NCI-H345 (cell line): ENCODE results near the gene LCN10.
"Not testable (repeated sequence)": the region's sequence is repeated elsewhere in the genome, so short reads cannot be mapped to it uniquely, and the experiment has no call there.

Experiments
- DNase-seq: peaks from one replicate; lab custom pipeline; 2025; lab: John Stamatoyannopoulos, UW

LCN10 gene

GRCh38 chr9:136771907-136772415, 29.2 kb upstream of the LCN10 start:
- DNase-seq: no peak

- DNase-seq: peak; percentile 11
These were observed 27.0 kb upstream of the LCN10 start for GRCh38 chr9:136769710-136770191.

DNA sequence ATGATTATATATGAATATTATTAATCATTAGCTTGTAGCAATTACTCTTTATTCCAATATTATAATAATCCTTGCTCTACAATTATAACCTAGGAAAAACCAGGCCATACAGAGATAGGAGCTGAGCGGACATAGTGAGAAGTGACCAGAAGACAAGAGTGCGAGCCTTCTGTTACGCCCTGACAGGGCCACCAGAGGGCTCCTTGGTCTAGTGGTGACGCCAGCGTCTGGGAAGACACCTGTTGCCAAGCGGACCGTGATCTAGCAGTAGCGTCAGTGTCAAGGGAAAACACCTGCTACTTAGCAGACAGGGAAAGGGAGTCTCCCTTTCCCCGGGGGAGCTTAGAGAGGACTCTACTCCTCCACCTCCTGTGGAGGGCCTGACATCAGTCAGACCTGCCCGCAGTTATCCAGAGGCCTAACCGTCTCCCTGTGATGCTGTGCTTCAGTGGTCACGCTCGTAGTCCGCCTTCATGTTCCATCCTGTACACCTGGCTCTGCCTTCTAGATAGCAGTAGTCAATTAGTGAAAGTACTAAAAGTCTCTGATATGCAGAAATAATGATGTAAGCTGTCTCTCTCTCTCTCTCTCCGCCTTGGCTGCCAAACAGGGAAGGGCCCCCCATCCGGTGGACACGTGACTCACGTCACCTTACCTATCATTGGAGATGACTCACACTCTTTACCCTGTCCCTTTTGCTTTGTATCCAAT, 23.8 kb upstream of the LCN10 start:
- peak; percentile 47 for DNase-seq

GRCh38 chr9:136765745-136766409, 23.1 kb upstream of the LCN10 start:
- DNase-seq: not testable (repeated sequence)

- no peak for DNase-seq
These were observed 22.3 kb upstream of the LCN10 start for GRCh38 chr9:136765041-136765440.

DNA sequence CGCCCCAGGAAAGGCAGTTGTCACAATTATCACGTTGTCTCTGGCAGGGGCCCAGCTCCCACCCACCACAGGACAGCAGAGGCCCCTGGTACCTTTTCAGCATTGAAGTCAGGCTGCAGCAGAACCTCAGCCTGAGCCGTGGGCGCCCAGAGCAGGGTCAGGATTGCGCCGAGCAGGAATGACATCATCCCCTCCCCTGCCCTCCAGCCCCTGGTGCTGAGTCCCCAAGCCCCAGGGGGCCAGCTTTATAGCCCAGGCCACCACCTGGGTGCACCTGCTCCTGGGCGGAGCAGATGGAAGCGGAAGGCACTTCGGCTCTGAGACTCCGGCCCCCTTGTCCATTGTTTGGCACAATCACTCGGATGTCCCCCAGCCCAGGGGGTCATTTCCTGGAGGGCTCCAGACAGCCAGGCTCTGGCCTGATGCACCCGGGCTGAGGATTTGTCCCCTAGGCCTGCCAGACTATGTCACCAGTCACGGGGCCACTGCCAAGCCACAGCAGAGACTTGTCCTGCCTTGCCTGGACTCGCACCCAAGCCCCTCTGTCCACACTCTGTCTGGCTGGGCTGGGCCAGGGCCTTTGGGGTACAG, 21.7 kb upstream of the LCN10 start, which contains the start of gene LCN15:
LCN15 (minus strand) TSS at position 218 of the 591 bp plus-strand sequence; CDS start at position 188, 30 bp downstream.
- peak; percentile 88 for DNase-seq

DNA sequence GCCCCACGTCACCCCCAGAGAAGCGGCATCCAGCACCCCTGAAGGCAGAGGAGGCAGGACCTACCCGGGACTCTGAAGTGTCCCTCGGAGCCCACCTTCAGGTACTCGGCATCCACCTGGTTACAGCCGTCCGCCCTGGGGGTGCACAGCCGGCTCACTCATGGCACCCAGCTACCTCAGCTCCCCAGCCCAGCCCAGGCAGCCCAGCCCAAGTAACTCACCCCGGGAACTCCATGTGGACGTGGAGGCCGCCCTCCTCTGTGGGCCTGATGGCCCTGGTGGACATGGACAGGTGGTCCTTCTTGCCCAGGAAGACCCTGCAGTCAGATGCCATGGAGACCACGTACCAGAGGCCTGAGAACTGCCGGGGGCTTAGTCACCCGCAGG, 20.9 kb upstream of the LCN10 start:
- no peak for DNase-seq

DNA sequence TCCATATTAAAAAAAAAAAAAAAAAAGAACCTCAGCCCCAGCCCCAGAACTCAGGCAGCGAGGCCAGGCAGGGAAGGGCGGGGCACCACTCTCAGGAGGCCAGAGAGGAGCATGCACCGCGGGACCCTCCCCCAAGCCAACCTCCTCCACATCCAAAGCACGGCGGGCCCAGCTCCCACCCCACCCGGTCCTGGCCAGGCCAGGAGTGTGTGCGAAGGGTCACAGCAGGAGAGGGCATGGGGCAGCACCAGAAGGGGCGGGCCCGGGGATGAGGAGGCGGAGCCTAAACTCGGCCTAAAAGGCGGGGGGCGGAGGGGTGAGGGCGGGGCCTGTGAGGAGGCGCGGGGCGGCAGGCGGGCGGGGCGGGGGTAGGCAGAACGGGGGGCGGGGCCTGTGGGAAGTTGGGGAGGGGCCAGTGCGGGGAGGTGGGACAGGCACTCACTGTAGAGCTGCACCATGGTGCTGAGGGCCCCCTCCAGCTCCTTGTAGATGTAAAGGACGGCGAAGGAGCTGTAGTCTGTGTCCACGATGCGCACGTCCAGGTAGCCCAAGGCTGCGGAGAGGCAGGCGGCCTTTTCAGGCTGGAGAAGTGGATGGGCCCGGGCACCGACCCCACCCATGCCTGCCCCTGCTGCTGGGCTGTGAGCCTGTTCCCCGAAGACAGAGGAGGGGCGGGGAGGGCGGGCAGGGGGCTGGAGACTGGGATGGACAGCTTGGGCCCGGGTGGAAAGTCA, 20.3 kb upstream of the LCN10 start:
- no peak for DNase-seq

DNA sequence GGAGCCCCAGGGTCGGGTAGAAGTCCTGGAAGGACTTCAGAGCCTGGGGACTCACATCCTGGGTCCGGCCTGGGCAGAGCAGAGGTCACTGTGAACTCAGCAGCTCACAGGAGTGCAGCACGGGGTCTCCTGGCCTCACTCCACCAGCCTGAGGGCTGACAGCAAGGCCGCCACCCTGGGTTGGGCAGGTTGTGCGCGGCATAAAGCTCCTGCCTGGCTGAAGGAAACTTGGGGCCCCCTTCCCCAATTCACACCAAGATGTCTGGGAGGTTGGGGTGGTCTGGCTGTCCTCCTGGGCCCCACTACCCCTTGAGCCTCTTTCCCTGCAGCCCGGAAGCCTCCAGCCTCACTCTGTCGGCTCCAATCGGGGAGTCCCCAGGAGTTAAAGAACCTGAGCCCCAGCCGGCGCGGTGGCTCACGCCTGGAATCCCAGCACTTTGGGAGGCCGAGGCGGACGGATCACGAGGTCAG, 19.5 kb upstream of the LCN10 start:
- DNase-seq: no peak

- no peak for DNase-seq
These were observed 18.8 kb upstream of the LCN10 start for GRCh38 chr9:136761545-136761981.

DNA sequence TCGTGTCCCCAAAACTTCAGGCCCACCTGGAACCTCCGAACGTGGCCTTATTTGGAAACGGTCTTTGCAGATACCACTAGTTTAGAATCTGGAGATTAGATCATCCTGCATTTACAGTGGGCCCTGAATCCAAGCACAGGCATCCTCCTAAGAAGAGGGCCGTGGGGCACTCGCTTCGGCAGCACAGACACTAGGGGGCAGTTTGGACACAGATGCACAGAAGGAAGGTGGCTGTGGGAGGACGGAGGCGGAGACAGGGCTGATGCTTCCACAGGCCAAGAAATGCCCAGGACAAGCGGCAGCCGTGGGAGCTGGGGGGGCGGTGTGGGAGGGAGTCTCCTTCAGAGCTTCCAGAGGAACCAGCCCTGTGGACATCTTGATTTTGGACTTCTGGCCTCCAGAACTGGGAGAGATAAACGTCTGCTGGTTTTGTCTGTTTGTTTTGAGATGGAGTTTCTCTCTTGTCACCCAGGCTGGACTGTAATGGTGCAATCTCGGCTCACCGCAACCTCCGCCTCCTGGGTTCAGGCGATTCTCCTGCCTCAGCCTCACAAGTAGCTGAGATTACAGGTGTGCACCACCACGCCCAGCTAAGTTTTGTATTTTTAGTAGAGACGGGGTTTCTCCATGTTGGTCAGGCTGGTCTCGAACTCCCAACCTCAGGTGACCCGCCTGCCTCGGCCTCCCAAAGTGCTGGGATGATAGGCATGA, 18.2 kb upstream of the LCN10 start:
- peak; percentile 11 for DNase-seq

- DNase-seq: no peak
These were observed 17.7 kb upstream of the LCN10 start for GRCh38 chr9:136760424-136760823.

DNA sequence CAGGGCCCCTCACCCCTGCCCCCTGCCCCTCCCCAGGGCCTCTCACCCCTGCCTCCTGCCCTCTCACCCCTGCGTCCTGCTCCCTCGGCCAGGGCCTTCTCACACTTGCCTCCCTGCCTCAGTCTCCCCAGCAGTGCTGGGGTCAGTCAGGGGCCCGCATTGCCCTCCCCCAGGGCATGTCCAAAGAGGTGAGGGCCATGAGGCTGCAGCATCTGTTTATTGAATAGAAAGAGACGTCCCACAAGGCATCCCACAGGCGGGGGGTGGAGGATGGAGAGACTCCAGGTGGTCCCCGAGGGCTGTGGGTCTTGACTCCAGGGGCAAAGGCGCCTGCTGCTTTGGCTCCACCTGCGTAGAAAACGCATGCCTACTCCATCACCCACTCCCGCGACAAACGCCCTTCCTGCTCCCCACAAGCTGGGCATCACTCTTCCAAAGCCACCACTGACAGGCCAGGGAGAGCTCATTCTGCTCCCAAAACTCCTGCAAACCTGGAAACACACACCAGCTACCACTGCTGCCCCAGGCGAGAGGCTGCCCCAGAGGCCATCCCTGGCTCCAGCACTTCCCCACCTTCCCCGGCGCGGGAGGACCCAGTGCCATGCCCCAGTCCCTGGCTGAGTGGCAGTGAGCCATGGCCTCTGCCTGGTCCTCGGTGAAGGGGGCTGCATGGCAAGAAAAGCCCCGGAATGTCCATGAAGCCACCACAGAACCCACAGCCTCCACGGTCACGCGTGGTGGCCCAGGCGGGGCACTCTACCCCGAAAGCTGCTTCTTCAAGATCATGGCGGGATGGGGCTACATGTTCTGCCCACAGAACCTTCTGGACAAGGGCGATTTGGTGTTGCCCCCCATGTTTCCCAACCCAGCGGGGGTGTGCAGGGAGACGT, 16.9 kb upstream of the LCN10 start:
- no peak for DNase-seq

DNA sequence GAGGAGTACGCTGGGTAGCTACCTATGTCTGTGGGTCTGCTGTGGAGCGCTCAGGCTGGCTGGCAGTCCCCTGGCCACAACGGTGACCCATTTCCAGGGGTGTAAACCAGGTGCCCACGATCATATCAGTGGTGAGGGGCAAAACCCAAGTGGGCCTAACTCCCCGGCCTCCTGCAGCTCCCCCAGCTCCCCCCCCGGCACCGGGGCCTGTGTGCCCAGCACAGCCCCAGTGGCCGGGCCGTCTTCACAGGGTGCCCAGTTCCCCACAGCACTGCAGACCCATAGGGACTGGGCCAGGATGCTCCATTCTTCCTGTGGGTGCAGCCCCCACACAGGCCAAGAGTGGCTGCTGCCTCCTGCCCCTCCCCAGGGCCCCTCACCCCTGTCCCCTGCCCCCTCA, 16.3 kb upstream of the LCN10 start:
- DNase-seq: no peak

DNA sequence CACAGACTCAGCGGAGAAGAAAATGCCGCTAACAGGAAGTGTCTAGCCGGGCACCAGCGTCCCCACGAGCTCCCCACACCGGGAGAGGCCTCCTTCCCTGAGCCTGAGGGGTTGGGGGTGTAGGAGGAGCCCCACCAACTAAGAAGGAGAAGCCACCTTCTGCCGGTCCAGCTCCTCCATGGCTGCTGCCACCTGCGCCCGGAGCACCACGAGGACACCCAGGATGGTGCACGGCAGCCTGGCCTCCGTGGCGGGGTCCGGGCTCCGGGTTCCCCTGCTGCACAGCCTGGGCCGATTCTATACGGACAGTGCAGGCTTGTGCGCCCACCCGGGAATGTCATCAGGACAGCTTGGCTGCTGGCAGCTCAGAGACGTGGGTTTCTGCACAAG, 15.0 kb upstream of the LCN10 start:
- DNase-seq: no peak

- DNase-seq: no peak
These were observed 14.6 kb upstream of the LCN10 start for GRCh38 chr9:136757328-136757727.

DNA sequence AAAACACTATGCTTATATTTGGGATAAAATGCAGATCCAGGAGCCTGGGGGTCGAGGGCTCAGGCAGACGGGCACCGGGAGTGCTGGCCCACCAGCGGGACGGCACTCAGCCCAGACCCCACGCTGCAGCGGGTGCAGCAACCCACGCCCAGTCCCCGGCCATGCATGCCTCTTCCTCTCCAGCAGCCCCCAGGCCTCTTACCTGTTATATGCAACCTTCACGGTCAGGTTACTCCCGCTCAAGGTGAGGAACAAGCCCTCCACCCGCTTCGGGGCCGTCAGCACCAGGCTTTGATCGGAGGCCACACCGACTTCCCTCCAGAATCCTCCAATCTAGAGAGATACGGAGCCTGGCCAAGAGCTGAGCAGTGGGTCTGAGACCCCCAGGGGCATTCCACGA, 14.1 kb upstream of the LCN10 start:
- DNase-seq: no peak

GRCh38 chr9:136756134-136756438, 13.3 kb upstream of the LCN10 start:
- DNase-seq: no peak

DNA sequence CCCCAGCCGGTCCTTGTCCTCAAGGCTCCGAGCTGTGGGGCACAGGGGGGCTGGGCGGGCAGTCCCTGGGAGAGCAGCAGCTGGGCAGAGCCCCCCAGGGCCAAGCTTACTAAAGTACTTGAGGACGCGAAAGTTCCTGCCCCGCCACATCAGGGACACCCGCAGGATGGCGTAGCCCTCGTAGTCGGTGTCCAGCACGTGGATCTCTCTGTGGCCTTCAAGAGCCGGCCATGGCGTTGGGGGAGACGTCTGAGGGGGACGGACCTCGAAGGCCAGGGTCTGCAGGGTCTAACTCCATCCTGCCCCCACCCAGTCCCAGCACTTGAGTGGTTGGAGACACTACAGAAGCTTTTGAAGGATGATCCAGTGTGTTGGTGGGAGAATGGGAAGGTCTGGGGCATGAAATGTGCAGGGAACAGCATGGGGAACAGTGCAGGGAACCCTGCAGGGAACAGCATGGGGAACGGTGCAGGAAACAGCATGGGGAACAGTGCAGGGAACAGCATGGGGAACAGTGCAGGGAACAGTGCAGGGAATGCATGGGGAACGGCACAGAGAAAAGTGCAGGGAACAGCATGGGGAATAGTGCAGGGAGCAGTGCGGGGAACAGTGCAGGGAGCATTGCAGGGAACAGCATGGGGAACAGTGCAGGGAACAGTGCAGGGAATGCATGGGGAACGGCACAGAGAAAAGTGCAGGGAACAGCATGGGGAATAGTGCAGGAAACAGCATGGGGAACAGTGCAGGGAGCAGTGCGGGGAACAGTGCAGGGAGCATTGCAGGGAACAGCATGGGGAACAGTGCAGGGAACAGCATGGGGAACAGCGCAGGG, 12.8 kb upstream of the LCN10 start:
- DNase-seq: not testable (repeated sequence)
